ENCODE data around the gene CACNA1S.

CACNA1S gene

DNA sequence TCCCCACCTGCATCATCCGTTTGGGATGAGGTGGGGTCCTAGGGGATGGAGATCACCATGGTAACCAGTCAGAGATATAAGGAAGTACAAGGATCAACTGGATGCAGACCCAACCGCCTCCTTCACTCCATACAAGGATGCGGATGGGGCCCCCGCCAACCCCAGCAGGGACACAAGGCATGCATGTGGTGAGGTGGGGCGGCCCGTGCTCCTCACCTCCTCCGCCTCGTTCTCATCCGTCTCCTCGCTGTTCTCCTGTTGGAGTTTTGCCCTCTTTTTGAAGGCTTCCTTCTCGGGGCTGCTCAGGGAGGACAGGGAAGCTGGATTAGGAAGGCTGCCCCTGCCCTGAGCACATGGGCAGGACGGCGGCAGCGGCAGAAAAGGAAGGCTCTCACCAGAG is 112.6 kb downstream of the CACNA1S start:
- Histone ChIP-seq H3K79me2 (ENCODE audit: low read length) (no peaks in the 10 kb centered on the region), H3K36me3 (replicated peaks; ENCODE audit: low read depth, low read length) (peaks cover 93% of the 10 kb centered on the region), H3K27ac (ENCODE audit: low read length) (no peak overlapping the region), H3K9ac (ENCODE audit: low read length) (no peak overlapping the region), H3K4me2 (ENCODE audit: low read length) (no peak overlapping the region), H3K27me3 (ENCODE audit: low read depth, low read length) (no peaks in the 10 kb centered on the region), H2AFZ (ENCODE audit: low read depth, low read length) (no peak overlapping the region), H3K9me3 (ENCODE audit: insufficient read depth, low read length) (no peaks in the 10 kb centered on the region), H3K4me1 (ENCODE audit: low read length) (no peaks in the 10 kb centered on the region), H3K4me3 (ENCODE audit: low read length) (no peak overlapping the region), H4K20me1 (ENCODE audit: insufficient read depth, low read length) (peaks cover 26% of the 10 kb centered on the region)
- TF ChIP-seq EZH2phosphoT487 (IDR thresholded peaks at IDR 0.05; ENCODE audit: low read depth): no peak
- TF ChIP-seq, protein P1, sequence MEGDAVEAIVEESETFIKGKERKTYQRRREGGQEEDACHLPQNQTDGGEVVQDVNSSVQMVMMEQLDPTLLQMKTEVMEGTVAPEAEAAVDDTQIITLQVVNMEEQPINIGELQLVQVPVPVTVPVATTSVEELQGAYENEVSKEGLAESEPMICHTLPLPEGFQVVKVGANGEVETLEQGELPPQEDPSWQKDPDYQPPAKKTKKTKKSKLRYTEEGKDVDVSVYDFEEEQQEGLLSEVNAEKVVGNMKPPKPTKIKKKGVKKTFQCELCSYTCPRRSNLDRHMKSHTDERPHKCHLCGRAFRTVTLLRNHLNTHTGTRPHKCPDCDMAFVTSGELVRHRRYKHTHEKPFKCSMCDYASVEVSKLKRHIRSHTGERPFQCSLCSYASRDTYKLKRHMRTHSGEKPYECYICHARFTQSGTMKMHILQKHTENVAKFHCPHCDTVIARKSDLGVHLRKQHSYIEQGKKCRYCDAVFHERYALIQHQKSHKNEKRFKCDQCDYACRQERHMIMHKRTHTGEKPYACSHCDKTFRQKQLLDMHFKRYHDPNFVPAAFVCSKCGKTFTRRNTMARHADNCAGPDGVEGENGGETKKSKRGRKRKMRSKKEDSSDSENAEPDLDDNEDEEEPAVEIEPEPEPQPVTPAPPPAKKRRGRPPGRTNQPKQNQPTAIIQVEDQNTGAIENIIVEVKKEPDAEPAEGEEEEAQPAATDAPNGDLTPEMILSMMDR (IDR thresholded peaks at IDR 0.05; ENCODE audit: low read depth, low read length): no peak

DNA sequence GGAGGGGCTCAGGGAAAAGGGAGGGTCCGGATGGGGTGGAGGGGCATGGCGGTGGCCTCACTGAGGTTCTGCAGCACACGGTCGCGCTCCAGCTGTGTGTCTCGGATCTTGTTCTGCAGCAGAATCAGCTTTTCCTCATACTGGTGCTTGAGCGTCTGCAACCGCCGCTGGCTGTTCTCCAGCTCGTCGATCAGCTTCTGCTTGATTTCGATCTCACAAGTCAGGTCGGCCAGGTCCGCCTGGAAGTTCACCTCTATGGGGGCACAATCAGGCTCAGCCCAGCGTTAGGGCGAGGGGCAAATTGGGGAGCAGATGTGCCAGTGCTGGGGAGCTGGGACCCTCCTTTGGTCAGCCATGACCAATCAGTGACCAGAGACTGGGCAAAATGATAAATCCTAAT is 113.9 kb downstream of the CACNA1S start:
- Histone ChIP-seq H3K4me3 (ENCODE audit: low read length) (no peak overlapping the region), H3K4me2 (ENCODE audit: low read length) (no peak overlapping the region), H3K4me1 (ENCODE audit: low read length) (no peaks in the 10 kb centered on the region), H3K9me3 (ENCODE audit: insufficient read depth, low read length) (no peaks in the 10 kb centered on the region), H3K27ac (ENCODE audit: low read length) (no peak overlapping the region), H3K9ac (ENCODE audit: low read length) (no peak overlapping the region), H3K79me2 (ENCODE audit: low read length) (no peaks in the 10 kb centered on the region), H2AFZ (ENCODE audit: low read depth, low read length) (no peak overlapping the region), H3K27me3 (ENCODE audit: low read depth, low read length) (no peaks in the 10 kb centered on the region), H4K20me1 (ENCODE audit: insufficient read depth, low read length) (peaks cover 19% of the 10 kb centered on the region), H3K36me3 (replicated peaks; ENCODE audit: low read depth, low read length) (peaks cover 85% of the 10 kb centered on the region)
- TF ChIP-seq EZH2phosphoT487 (IDR thresholded peaks at IDR 0.05; ENCODE audit: low read depth): no peak
- TF ChIP-seq, protein P1 (IDR thresholded peaks at IDR 0.05; ENCODE audit: low read depth, low read length): no peak

DNA sequence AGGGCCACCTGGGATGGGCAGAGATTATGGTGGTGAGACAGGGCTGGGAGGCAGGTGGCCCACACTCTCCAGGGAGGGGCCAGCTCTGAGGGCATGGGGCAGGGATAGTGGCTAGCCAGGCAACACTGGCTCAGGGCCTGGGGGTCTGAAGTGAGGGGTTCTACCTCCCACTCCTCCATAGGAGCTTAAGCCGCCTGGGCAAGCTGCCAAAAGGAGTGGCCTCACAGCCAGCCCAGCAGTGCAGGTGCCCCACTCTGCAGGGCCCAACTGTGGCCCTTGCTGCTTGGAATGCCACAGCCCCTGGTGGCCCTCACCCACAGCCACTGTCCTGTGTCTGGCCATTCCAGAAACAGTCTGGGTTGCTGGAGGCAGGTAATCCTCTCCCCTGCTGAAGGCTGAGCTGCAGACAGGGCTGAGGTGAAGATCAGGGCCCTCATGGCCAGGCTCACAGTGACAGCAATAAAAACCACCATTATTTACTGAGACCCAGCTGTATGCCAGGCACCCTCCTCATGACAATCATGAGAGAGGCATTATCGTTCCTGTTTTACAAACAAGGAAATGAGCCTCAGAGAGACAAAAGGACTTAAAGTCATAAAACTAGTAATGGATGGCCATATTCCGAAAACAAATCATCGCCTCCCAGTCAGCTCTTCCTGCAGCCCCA is 119.7 kb downstream of the CACNA1S start:
- H3K9me3 ChIP-seq (ENCODE audit: insufficient read depth, low read length): no peaks in the 10 kb centered on the region
- H3K27me3 ChIP-seq (ENCODE audit: low read depth, low read length): no peaks in the 10 kb centered on the region
- H3K79me2 ChIP-seq (ENCODE audit: low read length): no peaks in the 10 kb centered on the region
- H2AFZ ChIP-seq (ENCODE audit: low read depth, low read length): no peak overlapping the region
- no peak overlapping the region for H3K4me2 ChIP-seq (ENCODE audit: low read length)
- no peak for TF ChIP-seq EZH2phosphoT487 (IDR thresholded peaks at IDR 0.05; ENCODE audit: low read depth)
- TF ChIP-seq, protein P1 (IDR thresholded peaks at IDR 0.05; ENCODE audit: low read depth, low read length): no peak
- no peak overlapping the region for H3K27ac ChIP-seq (ENCODE audit: low read length)
- no peaks in the 10 kb centered on the region for H3K4me1 ChIP-seq (ENCODE audit: low read length)
- H3K4me3 ChIP-seq (ENCODE audit: low read length): no peak overlapping the region
- H4K20me1 ChIP-seq (ENCODE audit: insufficient read depth, low read length): peaks cover 18% of the 10 kb centered on the region
- peaks cover 85% of the 10 kb centered on the region for H3K36me3 ChIP-seq (replicated peaks; ENCODE audit: low read depth, low read length)
- no peak overlapping the region for H3K9ac ChIP-seq (ENCODE audit: low read length)

DNA sequence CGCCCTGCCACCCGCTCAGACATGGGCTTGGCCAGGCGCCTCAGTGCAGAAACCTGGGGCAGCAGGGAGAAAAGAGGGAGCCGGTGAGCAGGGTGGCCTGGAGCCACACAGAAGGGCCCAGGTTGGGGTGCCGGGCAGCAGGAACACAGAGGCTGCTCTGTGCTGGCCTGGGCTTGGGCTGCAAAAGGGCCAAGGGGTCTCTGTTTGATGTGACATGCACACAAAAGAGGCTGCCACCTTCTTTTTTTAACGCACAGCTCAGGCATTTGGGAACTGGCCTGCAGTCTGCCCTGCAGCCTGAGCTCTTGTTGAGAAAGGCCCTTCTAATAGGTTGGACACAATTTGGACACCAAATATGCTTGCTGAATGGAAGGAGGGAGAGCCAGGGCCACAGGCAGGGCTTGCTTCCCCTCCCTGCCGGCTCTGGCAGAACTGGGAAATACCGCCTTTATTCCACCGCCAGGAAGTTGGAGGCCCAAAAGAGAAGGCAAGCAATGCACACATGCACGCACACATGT is 121.1 kb downstream of the CACNA1S start:
- TF ChIP-seq EZH2phosphoT487 (IDR thresholded peaks at IDR 0.05; ENCODE audit: low read depth): no peak
- TF ChIP-seq, protein P1 (IDR thresholded peaks at IDR 0.05; ENCODE audit: low read depth, low read length): no peak
- peaks cover 84% of the 10 kb centered on the region for H3K36me3 ChIP-seq (replicated peaks; ENCODE audit: low read depth, low read length)

More for the DNA sequence above, 121.1 kb downstream of the CACNA1S start:
- Histone ChIP-seq H3K4me1 (ENCODE audit: low read length) (no peaks in the 10 kb centered on the region), H3K4me2 (ENCODE audit: low read length) (no peak overlapping the region), H3K9me3 (ENCODE audit: insufficient read depth, low read length) (no peaks in the 10 kb centered on the region), H3K79me2 (ENCODE audit: low read length) (no peaks in the 10 kb centered on the region), H3K4me3 (ENCODE audit: low read length) (no peak overlapping the region), H3K27me3 (ENCODE audit: low read depth, low read length) (no peaks in the 10 kb centered on the region), H2AFZ (ENCODE audit: low read depth, low read length) (no peak overlapping the region), H3K9ac (ENCODE audit: low read length) (no peak overlapping the region), H4K20me1 (ENCODE audit: insufficient read depth, low read length) (peaks cover 13% of the 10 kb centered on the region), H3K27ac (ENCODE audit: low read length) (no peak overlapping the region)
